ENCODE data around the gene SNX5.
A peak's percentile ranks its signal among the peaks of the same experiment; 100 is the strongest.

SNX5 gene

GRCh38 chr20:17968366-17969277 is at the start of gene SNX5, which contains the start of gene MGME1:
SNX5 (minus strand) TSS chr20:17968794; CDS start chr20:17968425, 369 bp downstream.
MGME1 (plus strand) TSS chr20:17969018; CDS start chr20:17969860, 842 bp downstream.
- DNase-seq: peak; percentile 100

- no peak for DNase-seq
Observed at GRCh38 chr20:18018100-18018499, 49.5 kb upstream of the SNX5 start.

DNA sequence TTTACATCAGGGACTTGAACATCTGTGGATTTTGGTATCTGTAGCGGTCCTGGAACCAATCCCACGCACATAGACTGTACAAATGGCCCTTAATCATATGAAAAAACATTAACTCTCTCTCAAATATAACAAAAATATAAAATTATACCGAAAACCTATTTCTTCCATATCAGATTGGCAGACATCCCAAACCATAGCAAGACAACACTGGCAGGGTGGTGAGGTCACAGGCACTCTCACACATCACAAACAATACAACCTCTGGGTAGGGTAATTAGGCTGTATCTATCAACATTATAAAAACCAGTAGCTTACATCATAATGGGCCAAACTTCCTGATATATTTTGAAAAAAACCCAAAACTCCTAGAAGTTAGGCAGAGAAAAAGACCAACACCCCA is 48.2 kb upstream of the SNX5 start:
- no peak for DNase-seq

- no peak for DNase-seq
Observed at GRCh38 chr20:18014411-18014810, 45.8 kb upstream of the SNX5 start.

DNA sequence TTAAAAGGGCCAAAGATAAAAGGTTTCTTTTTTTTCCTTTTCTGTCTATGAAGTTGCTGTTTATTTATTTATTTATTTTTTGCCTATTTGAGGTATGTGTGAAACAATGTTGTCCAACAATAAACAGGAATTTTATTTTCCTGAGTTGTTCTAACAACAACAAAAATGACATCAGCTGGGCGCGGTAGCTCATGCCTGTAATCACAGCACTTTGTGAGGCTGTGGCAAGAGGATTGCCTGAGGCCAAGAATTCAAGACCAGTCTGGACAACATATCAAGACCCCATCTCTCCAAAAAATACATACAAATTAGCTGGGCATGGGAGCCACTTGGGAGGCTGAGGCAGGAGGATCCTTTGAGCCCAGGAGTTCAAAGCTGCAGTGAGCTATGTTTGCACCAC is 44.3 kb upstream of the SNX5 start:
- DNase-seq: no peak

DNA sequence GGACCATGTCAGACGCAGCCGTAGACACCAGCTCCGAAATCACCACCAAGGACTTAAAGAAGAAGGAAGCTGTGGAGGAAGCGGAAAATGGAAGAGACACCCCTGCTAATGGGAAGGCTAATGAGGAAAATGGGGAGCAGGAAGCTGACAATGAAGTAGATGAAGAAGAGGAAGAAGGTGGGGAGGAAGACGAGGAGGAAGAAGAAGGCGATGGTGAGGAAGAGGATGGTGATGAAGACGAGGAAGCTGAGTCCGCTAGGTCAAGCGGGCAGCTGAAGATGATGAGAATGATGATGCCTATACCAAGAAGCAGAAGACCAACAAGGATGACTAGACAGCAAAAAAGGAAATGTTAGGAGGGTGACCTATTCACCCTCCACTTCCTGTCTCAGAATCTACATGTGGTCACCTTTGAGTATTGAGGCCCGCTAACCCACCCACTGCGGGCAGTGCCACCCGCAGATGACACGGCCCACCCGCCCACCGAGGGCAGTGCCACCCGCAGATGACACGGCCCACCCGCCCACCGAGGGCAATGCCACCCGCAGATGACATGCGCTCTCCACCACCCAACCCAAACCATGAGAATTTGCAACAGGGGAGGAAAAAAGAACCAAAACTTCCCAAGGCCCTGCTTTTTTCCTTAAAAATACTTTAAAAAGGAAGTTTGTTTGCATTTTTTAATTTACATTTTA is 43.5 kb upstream of the SNX5 start:
- no peak for DNase-seq

DNA sequence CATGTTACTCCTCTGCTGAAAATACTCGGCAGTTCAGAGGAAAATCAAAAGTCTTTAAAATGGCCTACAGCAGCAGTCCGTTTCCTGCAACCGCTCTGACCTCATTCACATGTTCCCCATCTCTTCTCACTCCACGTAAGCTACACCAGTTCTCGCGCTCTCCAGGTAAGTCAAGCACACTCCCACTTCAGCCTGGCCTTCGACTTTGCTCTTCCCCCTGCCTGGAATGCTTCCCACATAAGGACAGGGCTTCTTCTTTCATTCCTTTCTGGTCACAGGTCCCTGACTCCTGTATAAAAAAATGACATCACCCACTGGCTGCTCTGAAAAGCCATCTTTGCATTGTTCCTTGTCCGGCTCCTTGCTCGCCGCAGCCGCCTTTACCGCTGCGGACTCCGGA is 42.9 kb upstream of the SNX5 start:
- no peak for DNase-seq

- no peak for DNase-seq
Observed at GRCh38 chr20:18009116-18009515, 40.5 kb upstream of the SNX5 start.

- DNase-seq: peak; percentile 30
Observed at GRCh38 chr20:18007534-18008292, 39.1 kb upstream of the SNX5 start.

- DNase-seq: no peak
Observed at GRCh38 chr20:18006684-18007083, 38.1 kb upstream of the SNX5 start.

DNA sequence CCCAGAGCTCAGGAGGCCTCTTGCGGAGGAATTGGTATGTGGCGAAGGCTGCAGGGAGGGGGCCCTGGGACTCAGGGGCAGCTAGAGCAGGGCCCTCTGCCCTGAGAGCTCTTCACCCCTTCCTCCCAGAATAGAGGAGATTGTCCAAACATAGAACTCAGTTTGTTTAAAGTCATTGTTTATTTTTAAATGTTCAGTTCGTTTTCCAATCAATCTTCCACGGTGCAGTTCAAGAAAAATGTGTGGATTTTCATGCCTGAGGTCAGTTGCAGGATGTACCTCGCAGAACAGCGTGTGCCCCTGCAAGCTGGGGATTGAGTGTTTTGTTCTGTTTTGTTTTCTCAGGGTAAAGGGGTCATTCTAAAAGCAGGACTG is 37.4 kb upstream of the SNX5 start:
- no peak for DNase-seq

GRCh38 chr20:18005170-18005989 is 36.8 kb upstream of the SNX5 start:
- DNase-seq: peak; percentile 24

DNA sequence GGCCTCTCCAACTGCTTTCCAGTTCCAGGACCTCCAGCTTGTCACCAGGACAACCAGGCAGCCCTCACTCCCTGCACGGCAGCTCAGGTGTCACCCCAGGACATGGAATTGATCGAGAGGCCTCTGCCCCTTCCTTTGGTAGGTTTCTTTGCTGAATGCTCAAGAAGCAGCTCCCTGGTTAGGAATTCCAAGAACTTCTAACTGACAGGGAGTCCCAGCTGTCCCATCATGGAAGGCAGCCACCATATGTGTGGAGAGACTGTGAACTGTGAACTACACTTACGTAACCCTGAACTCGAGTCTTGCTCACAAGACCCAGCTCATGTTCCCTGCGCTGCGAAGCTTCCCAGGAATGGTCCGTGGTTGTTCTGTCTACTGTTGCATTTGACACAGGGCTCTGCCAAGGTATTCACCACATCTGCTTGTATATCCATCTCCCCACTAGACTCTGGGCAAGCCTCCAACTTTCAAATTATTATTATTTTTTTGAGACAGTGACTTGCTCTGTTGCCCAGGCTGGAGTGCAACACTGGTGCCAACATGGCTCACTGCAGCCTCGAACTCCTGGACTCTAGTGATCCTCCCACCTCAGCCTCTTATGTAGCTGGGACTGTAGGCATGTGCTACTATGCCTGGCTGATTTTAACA is 35.9 kb upstream of the SNX5 start:
- DNase-seq: peak; percentile 52

GRCh38 chr20:18003897-18004296 is 35.3 kb upstream of the SNX5 start:
- no peak for DNase-seq

- peak; percentile 40 for DNase-seq
Observed at GRCh38 chr20:18001131-18001921, 32.7 kb upstream of the SNX5 start.

DNA sequence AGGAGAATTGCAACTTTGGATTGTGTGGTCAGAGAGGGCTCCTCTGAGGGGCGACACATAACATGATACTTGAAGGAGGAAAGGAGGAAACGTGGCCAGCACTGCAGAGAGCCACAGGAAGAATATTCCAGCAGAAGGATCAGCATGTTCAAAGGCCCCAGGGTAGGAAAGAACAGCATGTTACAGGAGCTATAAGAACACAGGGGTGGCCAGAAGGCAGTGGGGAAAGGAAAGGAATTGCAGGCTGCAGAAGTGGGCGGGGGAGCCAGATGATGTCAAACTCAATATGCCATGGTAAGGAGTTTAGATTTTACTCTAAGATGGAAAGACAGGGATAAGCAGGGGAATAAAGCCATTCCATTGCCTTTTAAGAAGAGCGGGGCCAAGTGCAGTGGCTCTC is 31.0 kb upstream of the SNX5 start:
- no peak for DNase-seq

- DNase-seq: no peak
Observed at GRCh38 chr20:17998446-17998845, 29.9 kb upstream of the SNX5 start.

DNA sequence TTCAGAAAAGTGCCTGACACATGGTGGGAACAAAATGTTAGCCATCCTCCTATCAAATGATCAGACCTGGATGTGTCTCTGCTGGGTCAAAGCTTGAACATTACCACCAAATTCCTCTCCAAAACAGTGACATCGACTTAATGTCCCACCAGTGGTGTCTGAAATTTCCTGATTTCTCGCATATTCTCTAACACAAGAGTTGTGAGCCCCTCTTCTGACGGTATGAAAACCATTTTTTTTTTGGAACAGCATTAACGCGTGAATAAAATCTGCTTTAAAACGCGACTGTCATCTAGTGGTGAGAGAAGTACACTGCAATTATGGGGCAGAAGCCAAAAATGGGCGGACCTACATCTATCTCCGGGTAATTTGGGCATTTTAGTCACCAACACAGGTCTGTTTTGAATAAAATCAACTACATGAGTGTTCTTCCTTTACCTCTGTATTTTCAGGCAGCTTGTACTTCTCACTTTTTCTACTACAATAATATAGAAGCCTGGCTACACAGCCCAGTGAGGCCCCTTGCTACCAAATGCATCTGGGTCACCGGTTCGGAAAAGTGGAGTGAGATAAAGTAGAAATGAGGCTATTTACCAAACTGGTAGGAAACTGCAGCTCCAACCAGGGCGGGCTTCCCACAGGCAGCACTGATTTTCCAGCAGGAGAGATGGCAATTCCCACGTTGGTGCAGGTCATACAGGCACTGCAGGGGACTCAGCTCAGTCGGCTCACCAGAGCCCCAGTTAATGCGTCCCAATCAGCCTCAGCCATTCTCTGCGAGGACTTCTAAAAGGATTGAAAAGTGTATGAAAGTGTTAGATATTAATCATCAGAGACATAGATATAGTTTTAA is 27.6 kb upstream of the SNX5 start:
- peak; percentile 49 for DNase-seq

DNA sequence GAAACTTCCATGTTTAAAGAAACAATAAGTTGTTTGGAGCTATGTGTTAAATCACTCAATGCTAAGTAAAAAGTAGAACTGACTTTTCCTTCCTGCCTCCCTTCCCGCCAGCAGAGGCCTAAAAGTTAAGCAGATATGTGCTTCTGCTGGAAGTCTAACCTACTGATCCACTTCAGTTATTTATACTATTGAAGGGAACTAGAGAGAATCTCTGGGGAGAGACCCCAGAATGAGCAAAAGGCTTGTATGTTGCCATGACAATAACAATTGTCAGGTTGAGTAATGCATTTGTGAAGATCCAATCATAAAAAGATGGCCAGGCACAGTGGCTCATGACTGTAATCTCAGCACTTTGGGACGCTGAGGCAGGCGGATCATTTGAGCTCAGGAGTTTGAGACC is 25.0 kb upstream of the SNX5 start:
- DNase-seq: no peak
